ENCODE data around the gene TNFRSF1B.

The TNFRSF1B gene

DNA sequence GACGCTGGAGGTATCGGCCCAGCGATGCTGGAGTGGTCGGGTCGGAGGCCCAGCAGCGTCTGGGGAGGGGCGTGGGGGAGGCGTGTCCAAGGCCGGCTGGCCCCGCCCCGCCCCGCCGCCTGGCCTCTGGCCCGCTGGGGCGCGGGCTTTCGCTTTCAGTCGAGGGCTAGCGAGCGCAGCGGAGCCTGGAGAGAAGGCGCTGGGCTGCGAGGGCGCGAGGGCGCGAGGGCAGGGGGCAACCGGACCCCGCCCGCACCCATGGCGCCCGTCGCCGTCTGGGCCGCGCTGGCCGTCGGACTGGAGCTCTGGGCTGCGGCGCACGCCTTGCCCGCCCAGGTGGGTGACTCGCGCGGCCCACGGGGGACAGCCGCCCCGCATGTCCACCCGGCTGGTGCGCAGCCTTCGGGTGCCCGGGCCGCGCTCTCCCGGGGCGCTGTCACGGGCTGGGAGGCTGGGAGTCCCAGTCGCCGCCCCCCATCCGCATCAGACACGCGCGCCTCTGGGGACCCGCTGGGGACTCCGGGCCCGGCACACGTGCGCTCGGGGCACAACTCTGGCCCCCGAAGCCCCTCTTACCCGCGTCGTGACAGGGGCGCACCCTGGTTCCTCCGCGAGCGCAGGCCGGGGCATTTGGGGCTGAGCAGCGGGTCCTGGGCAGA is at the start of gene TNFRSF1B:
TSS of gene TNFRSF1B (plus strand) at position 158 of the 659 bp plus-strand sequence. CDS start at position 259, 101 bp downstream.
- no peak for DNase-seq (ENCODE audit: low read depth)

DNA sequence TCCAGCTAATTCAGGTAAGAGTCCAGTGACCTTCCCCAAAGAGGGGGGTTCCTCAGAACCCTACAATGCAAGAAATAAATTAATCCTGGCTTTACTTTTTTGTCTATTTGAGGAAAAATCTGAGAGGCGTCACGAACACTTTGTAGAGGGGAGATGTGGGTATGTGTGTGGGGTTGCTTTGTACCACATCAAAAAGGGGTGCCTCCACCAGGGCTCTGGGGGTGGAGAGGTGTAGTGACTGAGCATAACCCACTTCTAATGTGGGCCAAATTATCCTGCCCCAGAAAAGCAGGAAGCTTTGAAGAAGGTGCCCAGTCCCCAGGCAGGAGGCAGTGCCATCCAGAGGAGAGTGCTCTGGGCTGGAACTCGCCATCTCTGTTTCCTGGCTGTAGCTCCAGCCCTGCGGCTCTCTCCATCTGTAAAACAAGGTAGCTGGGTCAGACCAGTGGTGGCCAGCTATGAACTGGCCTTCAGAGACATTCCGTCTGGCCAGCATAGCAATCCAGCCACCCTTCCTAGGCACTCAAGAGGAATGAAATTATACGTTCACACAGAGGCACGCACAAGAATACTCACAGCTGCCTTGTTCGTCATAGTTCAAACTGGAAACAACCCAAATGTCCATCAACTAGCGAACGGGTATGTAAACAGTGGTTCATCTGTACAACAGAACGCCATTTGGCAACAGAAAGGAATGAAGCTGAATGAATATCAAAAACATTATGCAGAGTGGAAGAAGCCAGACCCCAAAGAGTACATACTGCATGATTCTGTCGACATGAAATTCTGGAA is 45.4 kb upstream of the TNFRSF1B start:
- no peak for DNase-seq (ENCODE audit: low read depth)

- no peak for DNase-seq (ENCODE audit: low read depth)
Measured at GRCh38 chr1:12123172-12123571, 43.6 kb upstream of the TNFRSF1B start.

DNA sequence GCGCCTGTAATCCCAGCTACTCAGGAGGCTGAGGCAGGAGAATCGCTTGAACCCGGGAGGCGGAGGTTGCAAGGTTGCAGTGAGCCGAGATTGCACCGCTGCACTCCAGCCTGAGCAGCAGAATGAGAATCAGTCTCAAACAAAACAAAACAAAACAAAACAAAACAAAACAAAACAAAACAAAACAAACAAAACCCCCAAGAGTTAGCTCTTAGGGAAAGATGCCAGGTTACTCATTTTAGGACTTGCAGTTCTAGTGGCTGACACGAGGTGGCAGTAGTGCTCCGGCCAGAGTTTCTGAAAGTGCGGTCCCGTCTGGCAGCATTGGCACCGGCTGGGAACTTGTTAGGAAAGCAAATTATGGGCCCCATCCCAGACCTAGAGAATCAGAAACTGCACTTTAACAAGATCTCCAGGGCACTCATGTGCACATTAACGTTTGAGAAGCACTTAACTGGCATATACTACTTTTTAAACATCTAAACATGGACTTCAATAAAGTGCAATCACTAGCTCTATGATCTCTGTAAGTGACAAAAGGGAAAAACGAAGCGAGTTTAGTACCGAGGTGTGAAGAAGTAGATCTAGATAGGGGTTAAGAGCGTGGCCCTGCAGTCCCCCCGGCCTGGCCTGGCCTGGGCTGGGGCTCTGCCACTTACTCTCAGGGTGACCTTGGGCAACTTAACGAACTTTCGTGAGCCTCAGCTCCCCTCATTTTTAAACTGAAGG is 41.9 kb upstream of the TNFRSF1B start:
- DNase-seq (ENCODE audit: low read depth), result peak; percentile 36

GRCh38 chr1:12125422-12126355 is 41.1 kb upstream of the TNFRSF1B start:
- DNase-seq (ENCODE audit: low read depth), result no peak

DNA sequence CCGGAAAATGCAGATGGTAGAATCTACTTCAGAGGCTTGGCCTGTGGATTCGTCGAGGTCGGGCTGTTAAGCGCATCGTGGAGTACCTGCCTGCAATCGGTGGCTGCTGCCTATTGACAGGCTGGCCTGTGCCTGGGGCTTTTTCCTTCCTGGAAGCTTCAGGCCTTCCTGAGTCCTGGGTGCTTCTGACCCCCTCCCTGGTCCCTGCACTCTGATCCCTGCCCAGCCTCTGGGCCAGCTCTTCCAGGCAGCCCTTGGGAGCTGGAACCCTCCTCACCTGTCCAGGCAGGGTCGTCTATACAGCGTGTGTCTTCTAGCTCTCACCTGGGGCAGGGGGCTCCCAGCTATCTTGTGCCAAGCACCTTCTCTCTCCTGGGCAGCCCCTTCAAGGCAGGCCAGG is 40.0 kb upstream of the TNFRSF1B start:
- DNase-seq (ENCODE audit: low read depth), result no peak

DNA sequence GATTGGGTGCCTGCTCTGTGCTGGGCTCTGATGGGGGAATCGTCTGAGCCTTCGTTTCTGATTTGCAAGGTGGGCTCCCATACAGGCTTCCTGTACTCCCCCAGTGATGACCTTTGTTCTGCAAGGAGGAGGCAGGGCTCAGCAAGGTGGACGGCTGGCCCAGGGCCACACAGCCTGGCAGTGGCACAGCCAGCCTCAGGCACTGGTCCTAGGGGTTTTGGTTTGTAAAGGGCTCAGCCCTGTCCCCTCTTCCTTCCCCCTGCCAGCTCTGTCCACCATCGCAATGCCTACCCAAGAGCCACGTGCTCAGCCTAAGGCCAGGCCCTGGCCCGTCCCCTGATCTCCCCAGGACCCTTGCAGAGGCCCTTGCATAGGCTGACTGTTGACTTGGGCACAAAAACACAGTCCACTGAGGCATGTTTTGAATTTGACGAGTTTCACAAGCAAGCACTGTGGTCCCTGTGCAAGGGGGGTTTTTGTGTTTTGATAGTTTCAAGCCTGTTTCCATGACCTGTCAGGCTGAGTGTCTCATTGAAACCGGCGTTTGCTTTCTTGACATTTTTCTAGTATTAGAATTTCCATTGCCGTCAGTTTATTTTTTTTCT is 39.5 kb upstream of the TNFRSF1B start:
- no peak for DNase-seq (ENCODE audit: low read depth)

DNA sequence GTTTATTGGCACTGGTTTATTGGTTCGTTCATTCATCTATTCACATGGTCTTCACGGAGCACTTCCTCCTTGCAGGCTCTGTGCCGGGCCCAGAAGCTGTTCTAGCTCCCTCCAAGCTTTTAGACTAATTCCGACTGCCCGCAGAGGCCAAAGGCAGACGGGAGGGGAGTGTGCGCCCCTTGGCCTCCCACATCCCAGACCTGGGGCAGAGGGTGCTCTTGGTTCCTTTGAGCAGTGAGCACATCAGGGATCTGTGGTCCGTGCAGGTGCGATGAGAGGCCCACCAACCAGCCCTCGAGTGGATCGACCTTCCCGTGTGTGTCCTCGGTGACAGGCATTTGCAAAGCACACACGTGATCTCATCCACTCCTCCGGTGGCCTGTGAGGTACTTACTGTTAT is 38.7 kb upstream of the TNFRSF1B start:
- no peak for DNase-seq (ENCODE audit: low read depth)

GRCh38 chr1:12129624-12130023 is 37.2 kb upstream of the TNFRSF1B start:
- no peak for DNase-seq (ENCODE audit: low read depth)

DNA sequence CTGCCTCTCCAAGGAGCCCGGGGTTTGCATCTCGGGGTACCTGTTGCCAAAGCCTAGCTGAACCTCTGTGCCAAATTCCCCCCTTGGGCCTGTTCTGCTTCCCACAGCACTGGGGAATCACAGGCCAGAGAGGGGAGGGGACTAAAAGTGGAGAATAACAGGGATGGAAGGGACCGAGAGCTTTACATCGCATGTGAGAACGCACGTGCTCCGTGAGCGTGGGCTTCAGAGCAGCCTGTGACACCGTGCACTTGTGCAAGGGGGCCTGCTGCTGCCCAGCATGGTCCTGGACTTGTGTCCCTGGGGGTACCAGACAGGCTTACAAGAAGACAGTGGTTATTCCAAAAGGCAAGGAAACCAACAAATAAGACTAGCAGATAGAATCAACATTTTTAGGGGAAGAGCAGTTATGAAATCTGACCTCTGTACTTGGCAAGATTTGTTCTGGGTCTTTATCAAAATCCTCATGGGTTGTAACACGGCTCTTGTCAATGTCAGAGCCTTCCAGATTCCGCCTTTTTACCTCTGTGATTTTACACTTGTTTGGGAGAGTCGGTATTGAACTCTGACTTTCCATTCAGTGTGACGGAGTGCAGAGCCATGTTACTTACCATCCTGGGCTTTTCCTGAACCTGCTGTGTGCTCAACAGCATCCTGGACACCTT is 36.2 kb upstream of the TNFRSF1B start:
- no peak for DNase-seq (ENCODE audit: low read depth)

- no peak for DNase-seq (ENCODE audit: low read depth)
Measured at GRCh38 chr1:12132078-12132477, 34.7 kb upstream of the TNFRSF1B start.

- no peak for DNase-seq (ENCODE audit: low read depth)
Measured at GRCh38 chr1:12134716-12135115, 32.1 kb upstream of the TNFRSF1B start.

- no peak for DNase-seq (ENCODE audit: low read depth)
Measured at GRCh38 chr1:12135612-12136011, 31.2 kb upstream of the TNFRSF1B start.

- no peak for DNase-seq (ENCODE audit: low read depth)
Measured at GRCh38 chr1:12136916-12137610, 29.7 kb upstream of the TNFRSF1B start.

DNA sequence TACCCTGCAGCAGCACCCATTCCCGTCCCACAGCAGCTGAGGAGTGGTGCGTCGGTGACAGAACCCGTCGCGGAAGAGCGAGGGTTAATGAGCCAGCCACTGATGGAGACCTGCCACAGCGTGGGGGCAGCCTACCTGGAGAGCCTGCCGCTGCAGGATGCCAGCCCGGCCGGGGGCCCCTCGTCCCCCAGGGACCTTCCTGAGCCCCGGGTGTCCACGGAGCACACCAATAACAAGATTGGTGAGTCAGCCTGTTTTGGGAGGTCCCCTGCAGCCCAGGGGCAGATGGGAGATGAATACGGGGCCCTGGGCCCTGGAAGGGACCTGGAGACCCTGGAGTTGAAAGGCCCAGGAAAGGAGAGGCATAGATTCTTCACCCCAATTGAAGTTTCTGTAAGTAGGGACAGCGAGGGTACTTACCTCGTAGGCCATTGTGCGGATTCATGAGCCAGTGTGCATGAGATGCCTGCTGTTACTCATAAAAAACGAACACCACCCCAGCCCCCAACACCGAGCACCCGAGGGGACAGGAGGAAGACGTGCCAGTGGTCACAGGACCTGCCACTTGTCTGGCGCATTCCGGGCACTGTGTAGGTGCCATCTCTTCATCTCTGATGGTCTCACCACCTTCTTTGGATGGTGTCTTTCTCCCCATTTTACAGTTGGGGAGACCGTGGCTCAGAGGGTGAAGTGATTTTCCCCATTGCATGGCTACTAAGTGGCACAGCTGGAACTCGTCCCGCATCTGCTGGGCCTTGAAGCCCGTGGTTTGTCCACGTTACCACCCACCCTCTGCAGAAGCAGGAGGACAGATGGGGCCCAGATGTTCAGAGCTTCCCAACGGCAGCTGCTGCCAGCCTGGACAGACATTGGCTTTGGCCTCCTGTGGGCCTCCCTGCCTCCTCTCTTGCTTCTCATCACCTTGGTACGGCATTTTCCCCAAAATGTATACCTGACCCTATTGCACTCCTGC is 28.3 kb upstream of the TNFRSF1B start:
- DNase-seq (ENCODE audit: low read depth), result no peak

DNA sequence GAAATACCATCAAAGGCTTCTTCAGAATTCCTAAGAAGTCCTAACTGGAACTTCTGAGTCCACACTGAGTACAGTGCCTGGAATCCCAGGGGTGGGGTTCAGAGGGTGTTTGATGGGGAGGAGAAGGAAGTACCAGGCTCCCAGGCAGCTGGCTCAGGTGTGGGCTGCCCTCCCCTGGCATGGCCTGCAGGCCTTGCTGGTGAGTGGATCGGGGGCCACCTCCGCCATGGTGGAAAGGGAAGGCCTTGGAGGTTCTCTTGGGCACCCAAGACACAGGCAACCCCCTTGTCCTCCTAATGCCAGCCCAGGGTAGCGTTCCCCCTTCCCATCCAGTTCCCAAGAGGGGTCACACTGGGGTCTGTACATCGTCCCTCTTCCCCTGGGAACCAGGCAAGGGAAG is 26.8 kb upstream of the TNFRSF1B start:
- DNase-seq (ENCODE audit: low read depth), result no peak

DNA sequence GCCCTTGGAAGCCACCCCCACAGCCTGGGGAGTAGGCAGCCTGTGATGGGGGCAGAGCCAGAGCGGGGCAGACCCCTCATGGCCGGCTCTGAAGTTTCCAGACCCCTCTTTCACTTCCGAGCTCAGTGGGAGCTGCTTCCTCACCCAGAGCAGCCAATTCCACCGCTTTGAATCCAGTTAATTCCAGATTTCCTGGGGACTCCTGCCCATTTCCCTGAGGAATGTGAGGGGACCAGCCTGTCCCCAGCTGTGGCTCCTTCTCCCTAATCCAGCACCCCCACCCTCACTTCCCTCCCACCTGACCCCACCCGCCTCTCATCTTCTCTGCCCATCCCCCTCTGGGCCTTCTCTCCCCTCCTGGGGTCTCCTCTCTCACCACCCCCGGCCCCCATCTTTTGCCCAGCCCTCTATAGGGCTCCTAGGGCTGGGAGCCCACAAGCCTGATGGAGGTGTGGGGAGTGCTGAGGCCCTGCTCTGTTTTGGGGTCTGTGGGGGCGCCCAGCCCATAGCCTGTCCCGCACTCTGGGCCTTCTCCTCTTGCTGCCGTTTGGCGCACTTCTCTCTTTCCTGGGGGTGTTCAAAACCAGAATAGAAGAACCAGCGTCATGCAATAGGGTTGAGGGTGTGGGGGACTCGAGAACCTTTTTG is 26.2 kb upstream of the TNFRSF1B start:
- no peak for DNase-seq (ENCODE audit: low read depth)

DNA sequence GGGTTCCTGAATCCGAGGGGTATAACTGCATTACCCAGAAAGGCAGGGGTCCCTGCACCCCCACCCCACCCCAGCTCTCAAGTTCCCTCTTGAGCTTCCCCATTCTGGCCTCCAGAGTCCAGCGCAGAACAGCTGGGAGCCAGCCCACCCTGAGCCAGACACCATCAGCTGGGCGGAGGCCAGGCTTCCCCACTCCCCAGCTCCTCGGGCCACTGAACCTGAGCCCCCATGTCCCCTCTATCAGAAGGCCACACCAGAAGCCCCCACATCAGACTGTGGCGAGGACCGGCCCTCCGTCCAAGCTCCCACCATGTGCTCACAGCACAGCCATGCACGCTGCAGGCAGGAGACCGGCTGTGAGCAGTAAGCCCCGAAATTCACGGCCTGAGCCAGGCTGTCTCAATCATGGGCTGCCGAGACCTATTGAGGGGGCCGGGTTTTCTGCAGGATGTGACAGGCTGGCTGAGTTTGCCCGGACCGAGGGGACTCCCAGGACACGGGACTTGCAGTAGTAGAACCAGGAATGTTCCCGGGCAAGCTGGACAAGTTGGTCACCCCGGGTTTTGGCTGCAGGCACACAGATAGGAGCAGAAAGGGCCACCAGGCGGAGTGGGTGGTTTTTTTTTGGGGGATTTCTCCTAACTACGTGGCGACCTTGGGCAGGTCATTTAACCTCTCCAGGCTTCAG is 25.5 kb upstream of the TNFRSF1B start:
- DNase-seq (ENCODE audit: low read depth), result no peak

Measured in HS-27A (cell line).